H9 (cell line): Measurements from ENCODE around the gene C1QTNF1. TPM values are rescaled to one million over a fixed set of nuclear protein-coding genes. Genes with fewer than 3 reads are reported as not detected.

ENCODE experiments used
- DNase-seq: peaks from one replicate; pipeline ENCODE4 v3.0.0-alpha.2; 2017
- H2AFZ ChIP-seq: one replicate; pipeline ENCODE4 v1.6.1; 2013; ENCODE audit warnings: mild to moderate bottlenecking, low read length, control low read depth, moderate library complexity
- H2AK5ac ChIP-seq: 2 replicates; pipeline ENCODE4 v1.6.1; 2013; ENCODE audit warnings: low read length, control low read depth, mixed read lengths; ENCODE audit not compliant: insufficient read length
- H2BK120ac ChIP-seq: one replicate; pipeline ENCODE4 v1.6.1; 2013; ENCODE audit warnings: low read depth, mild to moderate bottlenecking, low read length, control low read depth, inconsistent platforms; ENCODE audit not compliant: poor library complexity, severe bottlenecking
- H2BK12ac ChIP-seq: 2 replicates; pipeline ENCODE4 v1.6.1; 2013; ENCODE audit warnings: low read length, control low read depth, mixed read lengths, low read depth; ENCODE audit not compliant: insufficient read length
- H2BK15ac ChIP-seq: 2 replicates; pipeline ENCODE4 v1.6.1; 2013; ENCODE audit warnings: low read depth, low read length, control low read depth
- H2BK20ac ChIP-seq: one replicate; pipeline ENCODE4 v1.6.1; 2013; ENCODE audit warnings: low read depth, mild to moderate bottlenecking, low read length, control low read depth, inconsistent platforms; ENCODE audit not compliant: poor library complexity, severe bottlenecking
- H2BK5ac ChIP-seq: 2 replicates; pipeline ENCODE4 v1.6.1; 2013; ENCODE audit warnings: low read length, control low read depth, mixed read lengths; ENCODE audit not compliant: insufficient read length
- H3K14ac ChIP-seq: 2 replicates; pipeline ENCODE4 v1.6.1; 2013; ENCODE audit warnings: low read length, control low read depth; ENCODE audit not compliant: insufficient read depth
- H3K18ac ChIP-seq: 2 replicates; pipeline ENCODE4 v1.6.1; 2013; ENCODE audit warnings: low read depth, mild to moderate bottlenecking, mixed read lengths, low read length, control low read depth; ENCODE audit not compliant: insufficient read length
- H3K23ac ChIP-seq: 2 replicates; pipeline ENCODE4 v1.6.1; 2013; ENCODE audit warnings: low read length, control low read depth, mixed read lengths, low read depth; ENCODE audit not compliant: insufficient read length
- H3K23me2 ChIP-seq: 2 replicates; pipeline ENCODE4 v1.6.1; 2013; ENCODE audit warnings: low read depth, mild to moderate bottlenecking, mixed read lengths, low read length, control low read depth; ENCODE audit not compliant: insufficient read length, poor library complexity, severe bottlenecking
- H3K27ac ChIP-seq: 2 replicates; pipeline ENCODE4 v1.5.1; 2013; ENCODE audit warnings: low read length, control low read depth, mixed read lengths, low read depth; ENCODE audit not compliant: insufficient read length
- H3K27me3 ChIP-seq: 2 replicates; pipeline ENCODE4 v1.6.1; 2013; ENCODE audit warnings: low read length, control low read depth, inconsistent platforms; ENCODE audit not compliant: insufficient read depth
- H3K4ac ChIP-seq: 2 replicates; pipeline ENCODE4 v1.6.1; 2013; ENCODE audit warnings: low read depth, mild to moderate bottlenecking, control low read depth, inconsistent platforms, low read length, moderate library complexity
- H3K4me1 ChIP-seq: 2 replicates; pipeline ENCODE4 v1.6.1; 2013; ENCODE audit warnings: low read length, control low read depth, inconsistent platforms; ENCODE audit not compliant: insufficient read depth
- H3K4me2 ChIP-seq: 2 replicates; pipeline ENCODE4 v1.6.1; 2013; ENCODE audit warnings: low read length, control low read depth, mixed read lengths; ENCODE audit not compliant: insufficient read length, insufficient read depth
- H3K56ac ChIP-seq: 2 replicates; pipeline ENCODE4 v1.6.1; 2013; ENCODE audit warnings: low read depth, mild to moderate bottlenecking, mixed read lengths, low read length, control low read depth; ENCODE audit not compliant: insufficient read length
- H3K79me1 ChIP-seq: 2 replicates; pipeline ENCODE4 v1.6.1; 2013; ENCODE audit warnings: low read depth, mild to moderate bottlenecking, moderate library complexity, low read length, control low read depth, inconsistent platforms; ENCODE audit not compliant: insufficient read depth, poor library complexity, severe bottlenecking
- H3K79me2 ChIP-seq: 2 replicates; pipeline ENCODE4 v1.6.1; 2013; ENCODE audit warnings: low read length, control low read depth, inconsistent platforms; ENCODE audit not compliant: insufficient read depth
- H3K9ac ChIP-seq: 2 replicates; pipeline ENCODE4 v1.6.1; 2013; ENCODE audit warnings: low read length, control low read depth, mixed read lengths; ENCODE audit not compliant: insufficient read length; ENCODE audit errors: extremely low read depth
- H3K9me3 ChIP-seq: one replicate; pipeline ENCODE4 v1.6.1; 2013; ENCODE audit warnings: low read depth, low read length, inconsistent platforms; ENCODE audit not compliant: control insufficient read depth
- H3T11ph ChIP-seq: one replicate; pipeline ENCODE4 v1.6.1; 2013; ENCODE audit warnings: mild to moderate bottlenecking, low read length, control low read depth, inconsistent platforms
- H4K20me1 ChIP-seq: one replicate; pipeline ENCODE4 v1.6.1; 2013; ENCODE audit not compliant: control insufficient read depth, insufficient read length, insufficient read depth
- H4K5ac ChIP-seq: 2 replicates; pipeline ENCODE4 v1.6.1; 2013; ENCODE audit warnings: low read depth, mild to moderate bottlenecking, mixed read lengths, low read length, control low read depth; ENCODE audit not compliant: insufficient read length
- H4K8ac ChIP-seq: replicated peaks from 2 replicates; pipeline ENCODE4 v1.6.1; 2013; ENCODE audit warnings: low read length, control low read depth, mixed read lengths, low read depth; ENCODE audit not compliant: insufficient read length
- H4K91ac ChIP-seq: 2 replicates; pipeline ENCODE4 v1.6.1; 2013; ENCODE audit warnings: low read depth, mild to moderate bottlenecking, moderate library complexity, mixed read lengths, low read length, control low read depth; ENCODE audit not compliant: insufficient read length
- H3K27ac Mint-ChIP-seq, 3 experiments: 2 replicates in 2 of 3; 3 replicates in 1 of 3; pipeline ENCODE4 v1.8.0; 2020 to 2021; ENCODE audit warnings: mixed read lengths in 3 of 3, mild to moderate bottlenecking in 1 of 3, moderate library complexity in 1 of 3
- H3K27me3 Mint-ChIP-seq: 2 replicates; pipeline ENCODE4 v1.8.0; 2021; ENCODE audit warnings: low read depth, mild to moderate bottlenecking, moderate library complexity, mixed read lengths
- H3K36me3 Mint-ChIP-seq, 3 experiments: 2 replicates in 2 of 3; 3 replicates in 1 of 3; pipeline ENCODE4 v1.8.0; 2020 to 2021; ENCODE audit warnings: low read depth in 3 of 3, mixed read lengths in 3 of 3; ENCODE audit not compliant: insufficient read depth in 1 of 3
- H3K4me1 Mint-ChIP-seq, 2 experiments: 2 replicates each; pipeline ENCODE4 v1.8.0; 2020; ENCODE audit warnings: mixed read lengths in 2 of 2
- H3K4me3 Mint-ChIP-seq, 2 experiments: 2 replicates in 1 of 2; 3 replicates in 1 of 2; pipeline ENCODE4 v1.8.0; 2020 to 2021; ENCODE audit warnings: mild to moderate bottlenecking in 2 of 2, mixed read lengths in 2 of 2, moderate library complexity in 1 of 2
- H3K9me3 Mint-ChIP-seq, 2 experiments: 2 replicates in 1 of 2; 3 replicates in 1 of 2; pipeline ENCODE4 v1.8.0; 2020; ENCODE audit warnings: mild to moderate bottlenecking in 2 of 2, mixed read lengths in 2 of 2, moderate library complexity in 1 of 2
- WGBS: extraction: QIAGEN DNeasy Blood & Tissue Kit; methylation state at CpG from one replicate; pipeline ENCODE4 v1.1.7; 2013; ENCODE audit warnings: missing lambda C conversion rate, low lambda C conversion rate, mixed read lengths; ENCODE audit not compliant: insufficient read length; ENCODE audit errors: extremely low coverage; 5-methylcytosine and 5-hydroxymethylcytosine counted together
- total RNA-seq: library from RNA; stranded (reverse); gene quantifications from 2 replicates; pipeline ENCODE4 v1.2.1, GENCODE V29; 2021
- TF ChIP-seq, protein P1 (sequence below): fragments of 200-600 bp; sonication (generic); conservative IDR thresholded peaks from 3 replicates; pipeline ENCODE4 v1.8.0; 2021; ENCODE audit warnings: antibody characterized with exemption, mild to moderate bottlenecking

Gene C1QTNF1
- total RNA-seq, 1 experiment from 2014 or later, result 0.96 TPM

DNA sequence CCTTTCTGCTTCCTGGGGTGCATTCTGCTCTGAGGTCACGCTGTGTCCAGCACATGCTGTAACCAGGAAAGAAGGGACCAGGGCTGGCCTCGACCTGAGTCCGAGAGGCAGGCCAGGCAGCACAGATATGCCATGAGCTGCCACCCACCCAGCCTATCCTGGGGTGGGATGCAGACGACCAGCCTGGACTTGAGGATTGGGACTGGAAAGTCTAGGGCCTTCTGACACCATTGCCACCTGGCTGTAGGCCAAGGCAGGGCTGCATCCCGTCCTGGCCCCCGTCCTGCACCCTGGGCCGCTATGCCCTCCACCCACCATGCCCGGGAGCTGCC, 65.0 kb downstream of the C1QTNF1 start:
- Histone ChIP-seq H2AK5ac (no peak overlapping the region), H2BK5ac (no peak overlapping the region), H3K18ac (no peak overlapping the region), H2BK20ac (no peak overlapping the region), H3K79me2 (no peaks in the 10 kb centered on the region), H4K5ac (no peak overlapping the region), H3K4me2 (no peak overlapping the region), H4K91ac (no peak overlapping the region), H3K14ac (no peak overlapping the region), H2BK15ac (no peak overlapping the region), H3K56ac (no peak overlapping the region), H3K23me2 (no peaks in the 10 kb centered on the region), H3K4me1 (no peaks in the 10 kb centered on the region), H4K8ac (no peak overlapping the region), H3K27ac (no peak overlapping the region), H2AFZ (no peak overlapping the region), H3T11ph (no peak overlapping the region), H3K9ac (no peak overlapping the region), H3K79me1 (no peaks in the 10 kb centered on the region), H3K4ac (no peak overlapping the region), H3K27me3 (no peaks in the 10 kb centered on the region), H3K23ac (no peak overlapping the region), H2BK120ac (no peak overlapping the region), H3K9me3 (no peaks in the 10 kb centered on the region), H2BK12ac (no peak overlapping the region), H4K20me1 (no peaks in the 10 kb centered on the region)
- Mint-ChIP-seq H3K4me3 (no peak overlapping the region), H3K27me3 (no peaks in the 10 kb centered on the region), H3K36me3 (peaks cover 0 to 9% (median 4%) of the 10 kb centered on the region in 3 experiments; a peak in 5 of 7 replicates), H3K9me3 (no peaks in the 10 kb centered on the region), H3K4me1 (peaks cover 0 to 3% of the 10 kb centered on the region in 2 experiments; a peak in 2 of 4 replicates), H3K27ac (no peak overlapping the region)
- WGBS, result no CpG with 5 or more reads among the region's 8 CpGs
- no peak for DNase-seq
- TF ChIP-seq, protein P1, sequence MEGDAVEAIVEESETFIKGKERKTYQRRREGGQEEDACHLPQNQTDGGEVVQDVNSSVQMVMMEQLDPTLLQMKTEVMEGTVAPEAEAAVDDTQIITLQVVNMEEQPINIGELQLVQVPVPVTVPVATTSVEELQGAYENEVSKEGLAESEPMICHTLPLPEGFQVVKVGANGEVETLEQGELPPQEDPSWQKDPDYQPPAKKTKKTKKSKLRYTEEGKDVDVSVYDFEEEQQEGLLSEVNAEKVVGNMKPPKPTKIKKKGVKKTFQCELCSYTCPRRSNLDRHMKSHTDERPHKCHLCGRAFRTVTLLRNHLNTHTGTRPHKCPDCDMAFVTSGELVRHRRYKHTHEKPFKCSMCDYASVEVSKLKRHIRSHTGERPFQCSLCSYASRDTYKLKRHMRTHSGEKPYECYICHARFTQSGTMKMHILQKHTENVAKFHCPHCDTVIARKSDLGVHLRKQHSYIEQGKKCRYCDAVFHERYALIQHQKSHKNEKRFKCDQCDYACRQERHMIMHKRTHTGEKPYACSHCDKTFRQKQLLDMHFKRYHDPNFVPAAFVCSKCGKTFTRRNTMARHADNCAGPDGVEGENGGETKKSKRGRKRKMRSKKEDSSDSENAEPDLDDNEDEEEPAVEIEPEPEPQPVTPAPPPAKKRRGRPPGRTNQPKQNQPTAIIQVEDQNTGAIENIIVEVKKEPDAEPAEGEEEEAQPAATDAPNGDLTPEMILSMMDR, result no peak
